Fibroblast of lung (primary cell): ENCODE data around the gene ACTG1. TPM values are rescaled to one million over a fixed set of nuclear protein-coding genes. Genes with fewer than 3 reads are reported as not detected.

ENCODE experiments used
- DNase-seq, 2 donors: peaks; one replicate each; pipeline versions ENCODE4 v3.0.0 to v3.0.0-alpha.2; 2010; ENCODE audit warnings: low read depth in 2 of 2
- H2AFZ ChIP-seq: 2 replicates; pipeline ENCODE4 v1.5.1; 2012; ENCODE audit warnings: low read length, control low read depth, inconsistent platforms
- H3K27ac ChIP-seq: 2 replicates; pipeline ENCODE4 v1.5.1; 2011; ENCODE audit warnings: low read length, control low read depth; ENCODE audit not compliant: insufficient read depth
- H3K27me3 ChIP-seq: 2 replicates; pipeline ENCODE4 v1.5.1; 2011; ENCODE audit warnings: mild to moderate bottlenecking, low read length; ENCODE audit not compliant: control insufficient read depth, insufficient read depth
- H3K36me3 ChIP-seq: 2 replicates; pipeline ENCODE4 v1.5.1; 2011; ENCODE audit warnings: low read length; ENCODE audit not compliant: control insufficient read depth, insufficient read depth
- H3K4me1 ChIP-seq: 2 replicates; pipeline ENCODE4 v1.5.1; 2011; ENCODE audit warnings: low read length; ENCODE audit not compliant: control insufficient read depth, insufficient read depth; ENCODE audit errors: extremely low read depth
- H3K4me2 ChIP-seq: 2 replicates; pipeline ENCODE4 v1.5.1; 2011; ENCODE audit warnings: low read length, control low read depth; ENCODE audit not compliant: insufficient read depth; ENCODE audit errors: extremely low read depth
- H3K4me3 ChIP-seq, 4 experiments: fragments of 200-600 bp in 1 of 4; sonication (generic) in 1 of 4; replicated peaks in 1 of 4; 2 replicates each; pipeline ENCODE4 v1.5.1; 2011 to 2016; ENCODE audit warnings: low read length in 4 of 4, low read depth in 3 of 4, mild to moderate bottlenecking in 3 of 4, control low read depth in 2 of 4, inconsistent platforms in 1 of 4, mixed read lengths in 1 of 4; ENCODE audit not compliant: insufficient read depth in 1 of 4; ENCODE audit errors: control extremely low read depth in 1 of 4
- H3K79me2 ChIP-seq: 2 replicates; pipeline ENCODE4 v1.5.1; 2012; ENCODE audit warnings: mild to moderate bottlenecking, low read length, inconsistent platforms; ENCODE audit not compliant: control insufficient read depth, insufficient read depth
- H3K9ac ChIP-seq: 2 replicates; pipeline ENCODE4 v1.5.1; 2011; ENCODE audit warnings: mild to moderate bottlenecking, low read length, control low read depth; ENCODE audit not compliant: insufficient read depth
- H3K9me3 ChIP-seq: 2 replicates; pipeline ENCODE4 v1.5.1; 2012; ENCODE audit warnings: low read depth, low read length; ENCODE audit not compliant: control insufficient read depth, insufficient read depth
- H4K20me1 ChIP-seq: 2 replicates; pipeline ENCODE4 v1.5.1; 2011; ENCODE audit warnings: low read length; ENCODE audit not compliant: control insufficient read depth, insufficient read depth; ENCODE audit errors: extremely low read depth
- EZH2 ChIP-seq: IDR thresholded peaks from 2 replicates; pipeline ENCODE4 v1.5.1; 2012; ENCODE audit warnings: low read length, control low read depth, mild to moderate bottlenecking; ENCODE audit errors: missing control alignments
- polyA plus RNA-seq, 2 donors: library from polyadenylated mRNA; depleted of rRNA in 1 of 2; stranded (reverse) in 1 of 2; unstranded in 1 of 2; fragments of >200 nt; gene quantifications; 2 replicates each; pipeline ENCODE4 v1.2.1, GENCODE V29; 2011 to 2012; ENCODE audit warnings: missing spikeins in 1 of 2
- total RNA-seq: library from RNA; depleted of rRNA; stranded (reverse); fragments of >200 nt; gene quantifications from 2 replicates; pipeline ENCODE4 v1.2.1, GENCODE V29; 2014
- TF ChIP-seq, protein P1 (sequence below), 2 donors: IDR thresholded peaks in 1 of 2; conservative IDR thresholded peaks in 1 of 2; 1 replicate in 1 of 2; 2 replicates in 1 of 2; pipeline ENCODE4 v1.5.1; 2011 to 2012; ENCODE audit warnings: low read length in 2 of 2, control low read depth in 1 of 2, inconsistent platforms in 1 of 2, low read depth in 1 of 2, mild to moderate bottlenecking in 1 of 2

Gene ACTG1
- total and polyA plus RNA-seq, 2 donors (not counting 1 experiment from before 2014, with no cell fraction given): 5,538 to 8,446 TPM

DNA sequence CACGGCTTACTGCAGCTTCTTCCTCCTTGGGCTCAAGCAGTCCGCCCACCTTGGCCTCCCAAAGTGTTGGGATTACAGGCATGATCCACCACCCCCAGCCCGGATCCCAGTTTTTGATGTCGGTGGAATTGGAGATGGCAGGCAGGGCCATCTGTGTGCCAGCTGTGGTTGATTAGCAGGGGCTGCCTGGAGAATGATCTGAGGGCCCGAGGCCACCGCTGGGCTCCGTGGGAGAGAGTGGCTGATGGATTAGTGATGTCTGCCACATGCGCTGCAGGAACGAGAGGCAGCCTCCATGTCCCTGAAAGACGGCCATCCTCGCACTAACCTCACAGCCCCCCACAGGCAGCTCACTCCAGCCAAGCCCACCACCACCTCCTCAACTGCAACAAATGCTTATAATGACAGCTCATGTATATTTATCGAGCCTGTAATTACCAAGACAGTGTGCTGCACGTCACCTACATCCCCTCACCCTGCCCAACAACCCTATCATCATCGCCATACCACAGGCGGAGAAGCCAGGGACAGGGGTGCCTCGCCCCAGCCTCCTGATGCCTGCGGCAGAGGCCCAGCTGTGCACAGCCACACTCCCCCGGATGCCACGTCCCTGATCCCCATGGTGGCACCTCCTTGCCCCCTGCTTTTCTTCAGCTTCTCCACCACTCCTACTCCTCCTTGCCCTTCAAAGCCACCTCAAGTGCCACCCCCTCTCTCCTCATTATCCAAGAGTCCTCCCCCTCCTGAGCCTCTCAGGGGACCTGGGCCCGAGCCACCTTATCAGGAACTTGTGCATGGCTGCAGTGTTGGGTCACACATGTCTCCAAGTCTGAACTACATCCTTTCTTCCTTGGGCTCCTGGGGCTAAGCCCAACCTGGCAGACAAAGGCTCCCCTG is 33.2 kb downstream of the ACTG1 start:
- Histone ChIP-seq H3K4me3 (no peak overlapping the region), H3K9ac (no peak overlapping the region), H4K20me1 (no peaks in the 10 kb centered on the region), H3K9me3 (no peaks in the 10 kb centered on the region), H3K27ac (no peak overlapping the region), H3K4me2 (no peak overlapping the region), H3K79me2 (no peaks in the 10 kb centered on the region), H3K36me3 (no peaks in the 10 kb centered on the region), H3K27me3 (no peaks in the 10 kb centered on the region), H3K4me1 (no peaks in the 10 kb centered on the region), H2AFZ (no peak overlapping the region)
- no peak for TF ChIP-seq EZH2
- TF ChIP-seq, protein P1, sequence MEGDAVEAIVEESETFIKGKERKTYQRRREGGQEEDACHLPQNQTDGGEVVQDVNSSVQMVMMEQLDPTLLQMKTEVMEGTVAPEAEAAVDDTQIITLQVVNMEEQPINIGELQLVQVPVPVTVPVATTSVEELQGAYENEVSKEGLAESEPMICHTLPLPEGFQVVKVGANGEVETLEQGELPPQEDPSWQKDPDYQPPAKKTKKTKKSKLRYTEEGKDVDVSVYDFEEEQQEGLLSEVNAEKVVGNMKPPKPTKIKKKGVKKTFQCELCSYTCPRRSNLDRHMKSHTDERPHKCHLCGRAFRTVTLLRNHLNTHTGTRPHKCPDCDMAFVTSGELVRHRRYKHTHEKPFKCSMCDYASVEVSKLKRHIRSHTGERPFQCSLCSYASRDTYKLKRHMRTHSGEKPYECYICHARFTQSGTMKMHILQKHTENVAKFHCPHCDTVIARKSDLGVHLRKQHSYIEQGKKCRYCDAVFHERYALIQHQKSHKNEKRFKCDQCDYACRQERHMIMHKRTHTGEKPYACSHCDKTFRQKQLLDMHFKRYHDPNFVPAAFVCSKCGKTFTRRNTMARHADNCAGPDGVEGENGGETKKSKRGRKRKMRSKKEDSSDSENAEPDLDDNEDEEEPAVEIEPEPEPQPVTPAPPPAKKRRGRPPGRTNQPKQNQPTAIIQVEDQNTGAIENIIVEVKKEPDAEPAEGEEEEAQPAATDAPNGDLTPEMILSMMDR (conservative IDR thresholded peaks at IDR 0.05 in 1 of 2, IDR thresholded peaks at IDR 0.05 in 1 of 2; ENCODE audit: low read depth in 1 of 2, low read length in 2 of 2): no peak
- no peak for DNase-seq

DNA sequence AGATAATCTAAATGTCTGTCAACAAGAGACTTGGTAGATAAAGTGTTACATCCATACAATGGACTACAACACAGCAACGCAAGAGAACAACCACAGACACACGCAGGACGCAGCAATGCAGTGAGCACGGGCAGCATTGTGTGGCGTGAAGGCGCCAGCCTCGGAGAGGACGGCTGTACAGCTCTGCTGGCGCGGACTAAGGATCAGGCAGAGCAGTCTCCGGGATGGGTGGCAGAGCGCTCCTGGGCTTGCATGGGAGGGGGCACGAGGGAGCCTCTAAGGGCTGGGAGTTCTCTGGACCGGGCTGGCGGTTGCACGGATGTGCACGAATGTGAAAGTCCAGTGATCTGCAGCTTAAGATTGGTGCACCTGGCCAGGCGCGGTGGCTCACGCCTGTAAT is 34.5 kb downstream of the ACTG1 start:
- no peak overlapping the region for H3K27ac ChIP-seq
- H3K4me2 ChIP-seq: no peak overlapping the region
- no peaks in the 10 kb centered on the region for H3K27me3 ChIP-seq
- no peaks in the 10 kb centered on the region for H4K20me1 ChIP-seq
- no peak overlapping the region for H2AFZ ChIP-seq
- no peaks in the 10 kb centered on the region for H3K36me3 ChIP-seq
- no peak overlapping the region for H3K9ac ChIP-seq
- no peak for TF ChIP-seq EZH2
- TF ChIP-seq, protein P1 (conservative IDR thresholded peaks at IDR 0.05 in 1 of 2, IDR thresholded peaks at IDR 0.05 in 1 of 2; ENCODE audit: low read depth in 1 of 2, low read length in 2 of 2): no peak
- DNase-seq: no peak
- H3K79me2 ChIP-seq: no peaks in the 10 kb centered on the region
- no peaks in the 10 kb centered on the region for H3K9me3 ChIP-seq
- no peaks in the 10 kb centered on the region for H3K4me1 ChIP-seq
- H3K4me3 ChIP-seq: no peak overlapping the region

DNA sequence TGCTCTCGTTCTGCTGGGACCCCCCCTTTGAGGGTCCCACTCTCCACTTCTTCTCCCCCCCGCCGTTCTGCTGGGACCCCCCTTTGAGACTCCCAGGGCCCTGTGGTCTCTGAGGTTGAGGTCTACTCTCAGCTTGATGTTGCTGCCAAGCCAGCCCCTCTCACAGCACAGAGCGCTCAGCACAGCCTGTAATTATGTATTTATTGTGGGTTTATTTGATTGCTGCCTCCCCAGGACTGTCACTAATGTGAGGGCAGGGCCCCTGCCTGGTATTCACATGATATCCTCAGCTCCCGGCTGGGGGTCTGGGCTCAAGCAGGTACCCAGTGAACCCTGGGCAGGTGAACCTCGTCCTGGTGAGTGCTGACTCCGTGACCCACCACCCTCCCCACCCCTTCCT is 35.4 kb downstream of the ACTG1 start:
- no peaks in the 10 kb centered on the region for H4K20me1 ChIP-seq
- H3K36me3 ChIP-seq: no peaks in the 10 kb centered on the region
- no peaks in the 10 kb centered on the region for H3K79me2 ChIP-seq
- no peak overlapping the region for H3K27ac ChIP-seq
- no peak overlapping the region for H3K9ac ChIP-seq
- H3K9me3 ChIP-seq: no peaks in the 10 kb centered on the region
- TF ChIP-seq EZH2: no peak
- TF ChIP-seq, protein P1 (conservative IDR thresholded peaks at IDR 0.05 in 1 of 2, IDR thresholded peaks at IDR 0.05 in 1 of 2; ENCODE audit: low read depth in 1 of 2, low read length in 2 of 2): no peak
- no peak for DNase-seq
- no peaks in the 10 kb centered on the region for H3K4me1 ChIP-seq
- no peaks in the 10 kb centered on the region for H3K27me3 ChIP-seq
- no peak overlapping the region for H2AFZ ChIP-seq
- H3K4me2 ChIP-seq: no peak overlapping the region
- H3K4me3 ChIP-seq: no peak overlapping the region
